Right lobe of liver (tissue), 6 donors: ENCODE data around the gene ECI1. TPM values are rescaled to one million over a fixed set of nuclear protein-coding genes. Genes with fewer than 3 reads are reported as not detected.
A peak's percentile ranks its signal among the peaks of the same experiment; 100 is the strongest.

Experiments used
- ATAC-seq, 4 donors: fragments of 200-7000 bp; cut with Tn5 transposase; one replicate each; pipeline ENCODE4 v1.9.1; 2020; ENCODE audit warnings: mild to moderate bottlenecking in 4 of 4, moderate library complexity in 4 of 4
- DNase-seq, 3 donors: peaks; one replicate each; pipeline ENCODE4 v3.0.0-alpha.2; 2020
- H3K27ac ChIP-seq, 3 donors: fragments of 200-600 bp; one replicate each; pipeline ENCODE4 v1.8.0; 2022
- H3K27me3 ChIP-seq, 2 donors: fragments of 200-600 bp; one replicate each; pipeline ENCODE4 v1.8.0; 2022
- H3K36me3 ChIP-seq, 4 donors: fragments of 200-600 bp; sonication (generic) in 1 of 4; one replicate each; pipeline versions ENCODE4 v1.5.1 to v1.8.0; 2017 to 2022; ENCODE audit warnings: control low read depth in 1 of 4
- H3K4me1 ChIP-seq, 4 donors: fragments of 200-600 bp; sonication (generic) in 1 of 4; one replicate each; pipeline versions ENCODE4 v1.5.1 to v1.8.0; 2017 to 2022; ENCODE audit warnings: control low read depth in 1 of 4
- H3K4me3 ChIP-seq, 3 donors: fragments of 200-600 bp; one replicate each; pipeline ENCODE4 v1.8.0; 2022
- H3K9me3 ChIP-seq, 4 donors: fragments of 200-600 bp; sonication (generic) in 1 of 4; one replicate each; pipeline versions ENCODE4 v1.5.1 to v1.8.0; 2017 to 2022; ENCODE audit warnings: control low read depth in 1 of 4
- POLR2A ChIP-seq: fragments of 450-650 bp; IDR thresholded peaks from one replicate; pipeline ENCODE4 v1.6.1; 2017; ENCODE audit warnings: antibody characterized with exemption, mild to moderate bottlenecking
- WGBS: methylation state at CpG from one replicate; pipeline ENCODE4 v1.1.6; 2018; ENCODE audit warnings: low coverage, low lambda C conversion rate; ENCODE audit not compliant: insufficient coverage; ENCODE audit errors: missing lambda C conversion rate; 5-methylcytosine and 5-hydroxymethylcytosine counted together
- intact Hi-C, 2 donors: fragments of 100-400 bp; cut with DNase I; formaldehyde crosslinking; loops; one replicate each; pipeline versions ENCODE4 v1.11.2 to v1.14.1; 2022
- total RNA-seq, 6 experiments: library from RNA; depleted of rRNA in 2 of 6; stranded (reverse); fragments of >200 nt in 2 of 6; fragmentation: NEBNext Ultra II Directional in 3 of 6; extraction: Animal tissue kit (Norgen Biotek cat#: 25700) in 3 of 6; gene quantifications; one replicate each; pipeline versions ENCODE4 v1.1.0 to v1.2.4, GENCODE V29; 2016 to 2023
- TF ChIP-seq, protein P1 (sequence below), 4 donors: fragments of 200-600 bp in 3 of 4; fragments of 450-650 bp in 1 of 4; IDR thresholded peaks; one replicate each; pipeline versions ENCODE4 v1.5.1 to v1.8.0; 2016 to 2022; ENCODE audit warnings: antibody characterized with exemption in 4 of 4, mild to moderate bottlenecking in 2 of 4
- donor health status: DM: no; HTN: yes; CAD: no.
- donor health status: DM: no; HTN: no; CAD: no.
- donor health status: DM: no; HTN: no; CAD: no.
- donor health status: DM: no; HTN: yes; CAD: no.
- donor health status: DM: no; HTN: yes; CAD: no.

The ECI1 gene
- total RNA-seq, 6 experiments from 2014 or later, result 68.1 to 150 (median 85.5) TPM

DNA sequence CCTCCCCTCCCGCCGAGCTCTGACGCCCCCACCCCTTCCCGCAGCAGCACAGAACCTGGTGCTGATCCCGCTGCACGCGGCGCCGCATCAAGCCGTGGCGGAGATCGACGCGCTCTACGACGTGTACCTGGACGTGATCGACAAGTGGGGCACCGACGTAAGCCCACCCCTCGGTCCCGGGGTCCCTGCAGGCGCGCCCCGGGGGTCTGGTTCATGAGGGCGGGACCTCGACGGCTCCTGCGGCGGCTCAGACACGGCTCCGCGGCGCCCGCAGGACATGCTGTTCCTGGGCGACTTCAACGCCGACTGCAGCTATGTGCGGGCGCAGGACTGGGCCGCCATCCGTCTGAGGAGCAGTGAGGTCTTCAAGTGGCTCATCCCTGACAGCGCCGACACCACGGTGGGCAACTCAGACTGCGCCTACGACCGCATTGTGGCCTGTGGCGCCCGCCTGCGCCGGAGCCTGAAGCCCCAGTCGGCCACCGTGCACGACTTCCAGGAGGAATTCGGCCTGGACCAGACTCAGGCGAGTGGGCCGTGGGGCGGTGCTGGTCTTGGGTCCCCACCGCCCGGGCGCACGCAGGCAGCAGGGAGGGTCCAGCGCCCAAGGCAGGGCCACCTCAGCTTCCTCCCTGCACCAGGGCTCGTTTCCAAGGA is 13.8 kb downstream of the ECI1 start:
- Histone ChIP-seq H3K4me1 (peaks cover 0 to 17% (median 0%) of the 10 kb centered on the region in 4 donors), H3K36me3 (peaks cover 0 to 33% (median 14%) of the 10 kb centered on the region in 4 donors), H3K4me3 (no peak overlapping the region), H3K27ac (no peak overlapping the region), H3K27me3 (no peaks in the 10 kb centered on the region), H3K9me3 (no peaks in the 10 kb centered on the region)
- TF ChIP-seq POLR2A, result no peak
- TF ChIP-seq, protein P1, sequence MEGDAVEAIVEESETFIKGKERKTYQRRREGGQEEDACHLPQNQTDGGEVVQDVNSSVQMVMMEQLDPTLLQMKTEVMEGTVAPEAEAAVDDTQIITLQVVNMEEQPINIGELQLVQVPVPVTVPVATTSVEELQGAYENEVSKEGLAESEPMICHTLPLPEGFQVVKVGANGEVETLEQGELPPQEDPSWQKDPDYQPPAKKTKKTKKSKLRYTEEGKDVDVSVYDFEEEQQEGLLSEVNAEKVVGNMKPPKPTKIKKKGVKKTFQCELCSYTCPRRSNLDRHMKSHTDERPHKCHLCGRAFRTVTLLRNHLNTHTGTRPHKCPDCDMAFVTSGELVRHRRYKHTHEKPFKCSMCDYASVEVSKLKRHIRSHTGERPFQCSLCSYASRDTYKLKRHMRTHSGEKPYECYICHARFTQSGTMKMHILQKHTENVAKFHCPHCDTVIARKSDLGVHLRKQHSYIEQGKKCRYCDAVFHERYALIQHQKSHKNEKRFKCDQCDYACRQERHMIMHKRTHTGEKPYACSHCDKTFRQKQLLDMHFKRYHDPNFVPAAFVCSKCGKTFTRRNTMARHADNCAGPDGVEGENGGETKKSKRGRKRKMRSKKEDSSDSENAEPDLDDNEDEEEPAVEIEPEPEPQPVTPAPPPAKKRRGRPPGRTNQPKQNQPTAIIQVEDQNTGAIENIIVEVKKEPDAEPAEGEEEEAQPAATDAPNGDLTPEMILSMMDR (IDR thresholded peaks at IDR 0.05), result no peak
- DNase-seq, result peak in 1 of 3 donors; percentile 53
- WGBS, result 0% methylated on average over 1 of the region's 65 CpGs
- peak; percentile 4 to 21 (median 10) for ATAC-seq
- intact Hi-C loops, result no loop called here

DNA sequence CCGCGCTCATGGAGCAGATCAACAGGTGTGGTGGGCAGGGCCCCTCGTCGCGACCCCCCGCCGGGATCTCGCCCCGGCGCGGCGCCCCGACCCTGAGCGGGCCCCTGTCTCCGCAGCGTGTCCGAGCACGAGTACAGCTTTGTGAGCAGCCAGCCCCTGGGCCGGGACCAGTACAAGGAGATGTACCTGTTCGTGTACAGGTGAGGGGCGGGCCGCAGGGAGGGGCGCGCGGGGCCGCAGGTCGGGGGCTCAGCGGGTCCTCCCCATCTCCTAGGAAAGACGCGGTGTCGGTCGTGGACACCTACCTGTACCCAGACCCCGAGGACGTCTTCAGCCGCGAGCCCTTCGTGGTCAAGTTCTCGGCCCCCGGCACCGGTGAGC is 14.3 kb downstream of the ECI1 start:
- peaks cover 0 to 17% (median 0%) of the 10 kb centered on the region in 4 donors for H3K4me1 ChIP-seq
- peaks cover 0 to 32% (median 15%) of the 10 kb centered on the region in 4 donors for H3K36me3 ChIP-seq
- TF ChIP-seq, protein P1 (IDR thresholded peaks at IDR 0.05), result no peak
- TF ChIP-seq POLR2A, result no peak
- H3K9me3 ChIP-seq, result no peaks in the 10 kb centered on the region
- ATAC-seq (no peak), DNase-seq (peak in 1 of 3 donors; percentile 52)
- H3K27me3 ChIP-seq, result no peaks in the 10 kb centered on the region
- intact Hi-C loops, result no loop called here
- H3K27ac ChIP-seq, result no peak overlapping the region
- no CpG with 5 or more reads among the region's 40 CpGs for WGBS
- no peak overlapping the region for H3K4me3 ChIP-seq

DNA sequence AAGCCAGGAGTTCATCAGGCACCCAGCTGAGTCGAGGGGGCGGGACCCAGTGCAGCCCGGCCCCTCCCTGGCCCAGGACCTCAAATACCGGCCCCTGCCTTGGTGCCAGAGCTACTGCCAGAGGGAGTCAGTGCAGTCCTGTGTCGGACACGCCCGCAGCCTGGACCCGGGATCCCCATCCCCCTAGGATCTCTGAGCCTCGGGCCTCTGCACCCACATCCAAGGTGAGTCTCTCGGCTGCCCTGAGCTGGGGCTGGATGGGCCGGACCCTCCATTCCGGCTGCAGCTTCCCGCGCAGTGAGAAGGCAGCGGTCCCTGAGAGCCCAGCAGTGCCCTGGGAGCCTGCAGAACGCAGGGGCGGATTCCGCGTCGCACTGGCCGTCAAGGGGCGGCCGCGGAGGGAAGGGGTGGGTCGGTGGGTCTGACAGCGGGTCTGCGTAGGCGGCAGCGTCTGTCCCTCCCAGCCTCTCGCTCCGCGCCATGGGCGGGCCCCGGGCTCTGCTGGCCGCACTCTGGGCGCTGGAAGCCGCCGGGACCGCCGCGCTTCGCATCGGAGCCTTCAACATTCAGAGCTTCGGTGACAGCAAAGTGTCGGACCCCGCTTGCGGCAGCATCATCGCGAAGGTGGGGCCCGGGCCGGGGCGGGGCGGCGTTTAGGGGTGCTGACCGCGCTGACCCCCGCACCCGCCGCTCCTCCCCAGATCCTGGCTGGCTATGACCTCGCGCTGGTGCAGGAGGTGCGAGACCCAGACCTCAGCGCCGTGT is 14.9 kb downstream of the ECI1 start, which contains the start of gene DNASE1L2:
Gene DNASE1L2 (plus strand): TSS at position 108 of the 765 bp plus-strand sequence. CDS start 373 bp downstream, at position 481.
- Histone ChIP-seq H3K4me3 (no peak within 1 kb of the TSS), H3K4me1 (peaks cover 0 to 17% (median 0%) of the 10 kb centered on the region in 4 donors), H3K27ac (no peak within 1 kb of the TSS), H3K27me3 (no peaks in the 10 kb centered on the region), H3K36me3 (peaks cover 0 to 34% (median 15%) of the 10 kb centered on the region in 4 donors), H3K9me3 (no peaks in the 10 kb centered on the region)
- DNase-seq (peak in 1 of 3 donors; percentile 63), ATAC-seq (peak; percentile 54 to 68 (median 55))
- 0% methylated on average over 2 of the region's 64 CpGs for WGBS
- TF ChIP-seq, protein P1 (IDR thresholded peaks at IDR 0.05), result no peak
- TF ChIP-seq POLR2A, result no peak
- intact Hi-C loops, result no loop called here

DNA sequence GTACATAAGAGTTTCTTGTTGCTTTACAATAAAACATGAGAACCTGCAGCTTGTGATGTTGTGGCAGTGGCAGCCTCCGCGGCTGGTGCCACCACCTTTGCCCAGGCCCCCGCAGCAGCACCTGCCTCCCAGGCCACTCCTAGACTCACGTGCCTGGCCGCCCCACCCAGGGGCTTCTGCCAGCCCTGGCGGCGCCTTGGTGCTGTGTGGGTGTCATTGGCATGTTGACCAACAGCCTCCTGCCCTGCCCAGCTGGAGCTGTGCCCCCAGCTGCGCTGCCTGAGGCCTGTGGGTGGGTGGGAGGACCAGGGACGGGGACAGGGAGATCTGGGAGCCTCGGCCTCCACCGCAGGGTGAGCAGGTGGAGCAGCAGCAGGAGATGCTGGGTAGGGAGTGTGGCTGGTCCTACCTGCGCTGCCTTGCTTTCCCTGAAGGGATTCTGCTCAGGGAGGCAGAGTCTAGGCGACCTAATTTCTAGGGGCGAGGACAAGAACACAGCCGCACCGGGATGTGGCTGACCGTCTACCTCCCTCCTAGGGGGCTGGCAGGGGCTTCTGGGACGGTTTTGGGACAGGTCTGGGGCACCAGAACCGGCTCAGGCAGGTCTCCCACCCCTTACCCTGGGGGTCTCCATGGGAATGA is 15.6 kb downstream of the ECI1 start:
- DNase-seq (peak in 1 of 3 donors; percentile 55), ATAC-seq (no peak)
- intact Hi-C loops, result no loop called here
- Histone ChIP-seq H3K36me3 (peaks cover 0 to 39% (median 15%) of the 10 kb centered on the region in 4 donors), H3K9me3 (no peaks in the 10 kb centered on the region), H3K4me1 (peaks cover 0 to 17% (median 0%) of the 10 kb centered on the region in 4 donors), H3K27me3 (no peaks in the 10 kb centered on the region), H3K4me3 (no peak overlapping the region), H3K27ac (no peak overlapping the region)
- TF ChIP-seq, protein P1 (IDR thresholded peaks at IDR 0.05), result no peak
- TF ChIP-seq POLR2A, result no peak
- WGBS, result 22% methylated on average over 4 of the region's 19 CpGs
